HG03442 (cell line): ENCODE results near the gene TIMM22.
A peak's percentile ranks its signal among the peaks of the same experiment; 100 is the strongest.
"Not testable (repeated sequence)": the region's sequence is repeated elsewhere in the genome, so short reads cannot be mapped to it uniquely, and the experiment has no call there.

ENCODE experiments used
- ATAC-seq: cut with Tn5 transposase; IDR thresholded peaks from one replicate; pipeline ENCODE4 v1.9.1; 2021; ENCODE audit warnings: mild to moderate bottlenecking, moderate library complexity; ENCODE audit not compliant: unreplicated experiment

The TIMM22 gene

DNA sequence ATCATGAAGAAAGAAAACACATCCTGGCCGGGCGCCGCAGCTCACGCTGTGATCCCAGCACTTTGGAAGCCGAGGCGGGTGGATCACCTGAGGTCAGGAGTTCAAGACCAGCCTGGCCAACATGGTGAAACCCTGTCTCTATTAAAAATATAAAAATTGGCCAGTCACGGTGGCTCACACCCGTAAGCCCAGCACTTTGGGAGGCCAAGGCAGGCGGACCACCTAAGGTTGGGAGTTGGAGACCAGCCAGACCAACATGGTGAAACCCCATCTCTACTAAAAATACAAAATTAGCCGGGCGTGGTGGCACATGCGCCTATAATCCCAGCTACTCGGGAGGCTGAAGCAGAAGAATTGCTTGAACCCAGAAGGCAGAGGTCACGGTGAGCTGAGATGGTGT, 25.1 kb upstream of the TIMM22 start:
- not testable (repeated sequence) for ATAC-seq

DNA sequence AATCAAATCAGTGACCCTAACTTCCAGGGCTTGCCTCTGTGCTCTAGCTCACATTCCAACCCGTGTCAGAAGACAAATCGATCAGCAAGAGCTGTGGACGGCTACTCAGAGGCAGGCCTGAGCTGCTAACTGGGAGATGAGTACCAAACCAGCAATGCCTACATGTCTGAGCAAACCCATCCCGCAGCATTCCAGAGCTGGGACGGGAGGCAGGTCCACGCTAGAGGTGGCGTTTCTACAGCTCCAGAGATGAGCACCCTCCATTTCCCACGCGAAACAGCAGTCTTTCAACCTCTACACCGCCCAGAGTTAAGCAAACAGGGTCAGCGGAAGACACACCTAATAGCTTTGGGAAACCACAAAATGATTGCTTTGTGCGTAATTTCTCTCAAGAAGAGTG, 23.9 kb upstream of the TIMM22 start:
- ATAC-seq, result no peak

DNA sequence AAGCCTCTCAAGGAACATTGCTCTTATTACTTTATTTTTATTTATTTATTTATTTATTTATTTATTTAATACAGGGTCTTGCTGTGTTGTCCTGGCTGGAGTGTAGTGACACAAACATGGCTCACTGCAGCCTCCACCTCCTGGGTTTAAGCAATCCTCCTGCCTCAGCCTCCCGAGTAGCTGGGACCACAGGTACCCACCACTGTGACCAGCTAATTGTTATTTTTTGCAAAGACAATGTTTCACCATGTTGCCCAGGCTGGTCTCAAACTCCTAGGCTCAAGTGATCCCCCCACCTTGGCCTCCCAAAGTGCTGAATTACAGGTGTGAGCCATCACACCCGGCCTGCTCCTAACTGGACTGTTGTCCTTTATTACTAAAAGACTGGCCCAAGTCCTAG, 22.2 kb upstream of the TIMM22 start:
- not testable (repeated sequence) for ATAC-seq

DNA sequence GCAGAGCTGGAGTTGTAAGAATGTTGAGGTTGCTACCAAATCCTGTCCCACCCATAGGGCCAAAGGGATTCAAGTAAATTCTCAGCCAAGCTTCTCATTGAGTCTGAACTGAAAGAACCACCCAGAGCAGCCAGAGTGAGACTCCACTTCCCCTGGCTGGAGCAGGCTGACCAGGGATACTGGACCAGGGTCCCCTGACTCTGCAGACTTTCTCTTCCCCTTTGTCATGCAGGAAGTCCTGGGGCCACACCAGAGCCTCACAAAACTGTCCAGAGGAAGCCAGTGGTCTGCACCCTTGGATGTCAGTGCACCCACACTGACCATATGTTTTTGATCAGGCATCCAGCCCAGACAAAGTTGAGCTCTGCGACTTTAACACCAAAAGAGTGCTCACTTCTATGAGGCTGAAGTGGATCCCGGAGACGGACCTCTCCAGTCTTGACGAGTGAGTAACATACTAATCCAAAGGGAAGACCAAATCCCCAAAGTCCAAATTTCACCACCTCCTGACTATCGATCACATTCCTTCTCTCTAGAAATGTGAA, 21.5 kb upstream of the TIMM22 start:
- no peak for ATAC-seq

DNA sequence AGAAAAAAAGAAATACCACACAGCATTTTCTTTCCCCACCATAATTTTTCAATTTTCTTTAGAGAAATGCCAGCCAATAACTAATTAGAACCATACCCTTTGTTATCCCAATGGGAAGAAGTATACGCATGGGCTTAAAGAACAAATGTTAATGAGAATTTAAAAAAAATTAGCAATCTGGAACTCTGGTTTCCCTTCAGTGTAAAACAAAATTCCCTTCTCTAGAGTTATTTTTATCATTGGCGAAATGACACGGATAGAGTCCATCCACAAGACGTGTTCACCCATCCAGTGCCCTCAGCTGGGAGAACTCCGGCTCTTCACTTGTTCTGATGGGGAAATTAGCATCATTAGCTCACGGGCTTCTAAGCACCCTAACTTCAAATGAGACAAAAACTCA, 20.6 kb upstream of the TIMM22 start:
- ATAC-seq, result no peak

DNA sequence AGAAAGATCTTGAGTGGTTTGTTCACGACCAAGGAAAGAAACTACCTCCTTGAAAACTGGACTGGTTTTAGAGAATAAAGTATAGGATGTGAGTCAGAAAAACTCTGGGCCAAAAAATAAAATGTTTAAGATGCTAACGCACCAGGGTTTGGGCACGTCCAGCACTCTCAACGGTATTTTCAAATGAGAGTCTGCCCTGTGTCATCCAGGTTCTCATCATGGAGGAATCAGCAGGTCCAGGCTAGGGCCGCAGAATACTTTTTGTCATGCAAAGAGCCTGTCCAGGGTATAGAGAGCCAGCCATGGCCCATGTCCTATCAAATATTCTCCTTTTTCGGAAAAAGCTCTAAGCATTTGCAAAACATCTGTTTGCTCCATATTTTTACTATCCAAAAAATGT, 19.8 kb upstream of the TIMM22 start:
- ATAC-seq, result no peak

DNA sequence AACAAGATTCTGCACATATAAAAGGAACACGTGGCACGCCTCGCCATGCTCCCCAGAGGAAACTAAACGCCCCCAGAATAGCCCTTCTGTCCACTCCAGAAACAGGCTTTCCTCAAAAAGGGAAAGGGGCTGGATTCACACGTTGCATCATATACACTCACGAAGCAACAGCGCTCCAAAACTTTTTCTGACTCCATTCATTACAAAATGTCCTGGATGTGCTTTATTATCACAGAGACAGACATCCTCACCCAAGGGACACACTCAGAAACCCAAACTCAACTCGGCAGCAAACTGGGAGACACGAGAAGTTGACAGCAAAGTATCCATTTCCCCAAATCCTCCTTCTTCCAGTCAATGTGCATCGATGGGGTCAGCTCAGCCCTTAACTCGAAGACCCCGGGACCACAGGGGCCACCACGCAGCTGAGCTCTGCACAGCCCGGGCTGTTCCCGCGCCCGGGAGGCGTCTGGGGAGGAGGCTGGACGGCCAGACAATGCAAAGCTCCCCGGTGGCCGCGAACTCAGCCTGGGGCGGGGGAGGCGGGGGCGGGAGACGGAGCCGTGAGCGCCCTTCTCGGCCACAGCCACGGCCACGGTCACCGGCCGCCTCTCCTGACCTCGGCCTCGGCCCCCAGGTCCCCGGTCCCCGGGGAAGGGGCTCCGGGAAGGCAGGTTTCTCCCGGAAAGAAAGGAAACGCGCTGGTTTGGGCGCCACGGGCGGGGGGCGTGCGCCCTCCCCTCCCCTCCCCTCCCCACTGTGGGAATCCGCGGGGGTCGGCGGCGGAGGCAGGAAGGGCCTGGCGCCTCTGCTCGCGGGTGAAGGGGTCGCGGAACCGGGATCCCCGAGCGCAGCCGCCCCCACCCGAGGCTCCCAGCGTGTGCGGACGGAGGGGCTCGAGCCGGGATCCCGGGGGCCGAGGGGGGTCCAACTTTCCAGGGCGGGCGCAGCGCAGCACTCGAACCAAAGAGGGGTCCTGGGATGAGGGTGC, 18.5 kb upstream of the TIMM22 start:
- ATAC-seq, result no peak

DNA sequence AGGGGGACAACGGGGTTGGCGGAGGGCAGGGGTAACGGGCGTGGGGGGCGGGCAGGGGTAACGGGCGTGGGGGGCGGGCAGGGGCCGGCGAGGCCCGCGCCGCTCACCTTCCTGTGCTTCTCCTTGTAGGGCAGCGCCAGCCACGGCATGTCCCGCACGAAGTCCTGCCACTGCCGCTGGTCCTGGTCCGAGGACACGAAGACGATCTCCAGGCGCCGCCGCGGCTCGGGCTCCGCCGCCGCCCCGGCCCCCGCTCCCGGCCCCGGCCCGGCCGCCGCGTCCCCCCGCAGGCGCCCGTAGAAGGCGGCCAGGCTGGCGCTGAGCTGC, 17.8 kb upstream of the TIMM22 start:
- ATAC-seq, result peak; percentile 21

DNA sequence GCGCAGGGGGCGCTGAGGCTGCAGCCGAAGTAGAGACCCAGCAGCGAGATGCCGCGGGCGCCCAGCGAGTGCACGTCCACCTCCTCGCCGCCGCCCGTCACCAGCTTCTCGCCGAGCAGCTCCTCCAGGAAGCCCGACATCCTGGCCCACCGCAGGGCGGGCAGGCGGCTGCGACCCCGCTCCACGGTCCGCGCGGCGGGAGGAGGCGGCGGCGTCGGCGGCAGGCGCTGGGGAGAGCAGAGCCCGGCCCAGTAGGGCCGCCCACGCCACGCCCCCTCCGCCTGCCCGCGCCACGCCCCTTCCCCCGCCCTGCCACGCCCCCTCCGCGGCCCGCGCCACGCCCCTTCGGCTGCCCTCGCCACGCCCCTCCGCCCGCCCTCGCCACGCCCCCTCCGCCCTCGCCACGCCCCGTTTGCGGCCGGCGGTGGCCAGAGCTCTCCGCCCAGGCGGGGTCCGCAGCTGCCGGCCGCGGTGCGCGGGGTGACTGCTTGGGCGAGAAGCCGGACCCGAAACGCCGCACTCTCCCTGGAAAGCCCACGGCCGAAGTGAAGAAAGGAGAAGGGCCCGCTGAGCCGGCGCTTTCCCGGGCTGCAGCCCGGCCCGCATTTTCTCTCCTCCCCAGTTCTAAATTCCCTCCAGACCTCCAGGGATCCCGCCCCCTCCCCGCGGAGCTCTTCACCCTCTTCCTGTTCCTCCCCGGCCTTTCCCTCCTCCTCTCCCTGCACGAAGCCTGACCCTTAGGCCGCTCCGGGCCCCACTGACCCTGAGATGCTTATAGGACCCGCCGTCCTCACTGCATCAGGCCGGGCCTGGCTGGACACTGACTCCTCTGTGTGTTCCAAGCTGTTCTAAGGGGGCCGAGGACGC, 17.2 kb upstream of the TIMM22 start, which contains the start of gene NXN:
Gene NXN (minus strand): TSS at position 238 of the 867 bp plus-strand sequence.
- ATAC-seq, result peak; percentile 52

DNA sequence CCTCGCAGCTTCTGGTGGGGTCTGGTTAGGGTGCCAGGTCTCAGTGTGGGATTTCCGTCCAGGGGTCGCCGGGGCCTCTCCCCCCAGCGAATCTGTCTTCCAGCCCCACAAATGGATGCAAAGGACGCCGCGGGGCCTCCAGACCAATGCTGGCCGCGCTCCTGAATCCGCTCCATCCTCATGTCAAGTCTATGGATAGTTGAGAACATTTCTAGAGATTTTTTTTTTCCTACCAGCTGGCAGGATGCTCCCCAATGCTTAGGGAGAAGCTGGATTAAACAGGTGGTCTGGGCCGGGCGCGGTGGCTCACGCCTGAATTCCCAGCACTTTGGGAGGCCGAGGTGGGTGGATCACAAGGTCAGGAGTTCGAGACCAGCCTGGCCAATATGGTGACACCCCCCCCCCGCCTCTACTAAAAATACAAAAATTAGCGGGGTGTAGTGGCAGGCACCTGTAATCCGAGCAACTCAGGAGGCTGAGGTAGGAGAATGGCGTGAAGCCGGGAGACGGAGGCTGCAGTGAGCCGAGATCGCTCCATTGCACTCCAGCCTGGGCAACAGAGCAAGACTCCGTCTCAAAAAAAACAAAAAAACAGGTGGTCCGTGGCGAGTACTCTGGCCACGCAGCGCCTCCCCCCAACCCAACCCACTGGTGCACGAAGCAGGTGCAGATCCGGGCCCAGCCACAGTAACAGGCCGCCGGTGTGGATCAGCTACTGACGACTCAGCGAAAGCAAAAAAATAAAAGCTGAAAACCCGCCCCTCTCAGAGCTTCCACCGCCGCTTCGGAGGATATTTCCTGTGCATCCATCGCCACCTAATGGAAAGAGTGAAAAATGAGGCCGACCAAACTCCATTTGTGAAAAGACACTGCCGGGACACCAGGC, 16.3 kb upstream of the TIMM22 start:
- ATAC-seq, result no peak

DNA sequence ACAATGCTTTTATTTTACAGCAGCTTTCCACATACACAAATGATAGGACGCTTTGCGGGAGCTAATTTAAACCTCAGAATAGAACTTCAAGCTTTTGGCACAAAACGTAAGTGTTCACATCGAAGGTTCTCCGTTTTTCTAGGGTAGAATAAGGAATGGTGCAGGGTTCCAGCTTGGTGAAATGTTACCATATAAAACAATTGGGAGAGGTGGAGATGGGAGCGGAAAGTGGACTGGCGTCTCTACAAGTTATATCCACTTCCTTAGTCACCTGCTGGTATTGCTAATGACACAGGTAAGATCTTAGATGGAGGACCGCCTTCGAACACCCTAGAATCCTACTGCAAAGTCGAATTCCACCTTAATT, 15.7 kb upstream of the TIMM22 start:
- no peak for ATAC-seq

DNA sequence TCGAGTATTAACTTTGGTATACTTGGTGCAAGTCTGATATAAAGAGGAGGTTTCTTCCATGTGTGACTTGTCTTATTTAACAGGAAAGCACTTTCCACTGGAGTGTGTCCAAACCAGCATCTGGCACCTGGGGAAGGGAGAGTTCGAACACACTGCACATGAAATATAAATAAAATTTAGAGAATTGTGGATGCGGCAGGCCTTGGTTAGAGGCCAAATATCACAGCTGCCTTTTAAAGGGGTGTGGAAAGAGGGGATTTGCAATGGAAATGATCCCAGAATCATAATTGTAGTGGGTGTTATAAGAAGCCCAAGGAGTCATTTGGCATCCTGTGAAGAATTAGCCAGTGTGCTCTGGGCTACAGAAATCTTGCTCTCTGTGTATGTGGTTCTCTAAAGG, 13.0 kb upstream of the TIMM22 start:
- ATAC-seq, result no peak

DNA sequence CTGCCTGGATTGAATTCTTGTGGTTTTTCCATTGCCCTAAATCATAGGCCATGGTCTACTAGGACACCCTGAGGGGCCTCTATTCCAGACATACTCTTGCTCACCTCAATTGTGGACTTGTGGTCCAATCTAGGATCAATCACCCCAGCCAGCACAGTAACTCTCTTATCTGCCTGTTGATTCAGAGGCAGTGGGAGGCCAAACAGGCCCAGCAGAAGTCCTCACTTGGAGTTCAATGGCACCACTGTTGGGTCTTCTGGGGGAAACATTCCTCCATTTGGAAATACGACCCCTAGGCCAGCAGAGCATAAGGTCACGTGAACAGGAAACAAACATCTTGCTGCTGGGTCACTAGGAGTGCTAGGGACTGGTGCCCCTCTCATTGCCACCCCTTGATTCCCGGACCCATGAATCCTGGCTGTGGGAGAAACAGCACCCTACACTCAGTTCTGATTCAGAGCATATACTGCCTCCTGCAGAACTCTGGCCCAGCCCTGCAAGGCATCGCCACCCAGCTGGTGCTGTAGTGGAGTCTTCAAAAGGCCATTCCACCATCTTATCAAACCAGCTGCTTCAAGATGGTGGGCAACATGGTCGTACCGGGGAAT, 10.5 kb upstream of the TIMM22 start:
- no peak for ATAC-seq

DNA sequence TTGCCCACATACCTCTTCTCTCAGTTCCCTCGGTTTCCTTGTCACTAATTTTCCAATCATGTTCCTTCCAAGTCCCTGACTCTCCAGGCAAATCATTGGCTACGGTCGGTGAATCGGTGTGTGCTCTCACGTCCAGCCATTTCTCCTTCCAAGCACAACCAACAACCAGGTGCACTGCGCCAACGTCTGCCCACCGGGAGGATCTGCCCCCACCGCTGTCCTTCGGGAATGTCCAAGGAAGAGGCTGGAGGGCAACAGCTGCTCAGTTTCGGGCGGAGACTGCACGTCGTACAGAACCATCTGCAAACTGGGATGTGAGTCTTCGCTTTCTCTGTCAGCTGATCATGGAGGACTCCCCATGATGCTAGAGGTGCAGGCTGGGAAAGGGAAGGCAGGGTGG, 9.0 kb upstream of the TIMM22 start:
- ATAC-seq, result no peak

DNA sequence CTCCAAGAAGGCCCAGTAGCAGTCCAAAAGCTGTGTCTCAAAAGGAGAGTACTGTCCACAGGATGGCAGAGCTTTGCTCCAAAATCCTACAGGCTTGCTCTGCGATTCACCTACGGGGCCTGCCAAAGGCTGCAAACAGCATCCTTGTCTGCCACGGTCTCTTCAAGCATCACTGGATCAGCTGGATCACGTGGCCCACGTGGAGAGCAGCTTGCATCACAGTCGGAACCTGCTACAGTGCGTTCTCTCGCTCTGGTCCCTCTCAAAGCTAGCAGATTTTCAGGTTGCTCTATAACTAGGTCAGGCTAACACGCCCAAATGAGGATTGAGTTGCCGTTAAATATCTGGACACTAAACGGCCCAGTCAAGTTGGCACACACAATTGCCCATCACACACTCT, 8.4 kb upstream of the TIMM22 start:
- no peak for ATAC-seq

DNA sequence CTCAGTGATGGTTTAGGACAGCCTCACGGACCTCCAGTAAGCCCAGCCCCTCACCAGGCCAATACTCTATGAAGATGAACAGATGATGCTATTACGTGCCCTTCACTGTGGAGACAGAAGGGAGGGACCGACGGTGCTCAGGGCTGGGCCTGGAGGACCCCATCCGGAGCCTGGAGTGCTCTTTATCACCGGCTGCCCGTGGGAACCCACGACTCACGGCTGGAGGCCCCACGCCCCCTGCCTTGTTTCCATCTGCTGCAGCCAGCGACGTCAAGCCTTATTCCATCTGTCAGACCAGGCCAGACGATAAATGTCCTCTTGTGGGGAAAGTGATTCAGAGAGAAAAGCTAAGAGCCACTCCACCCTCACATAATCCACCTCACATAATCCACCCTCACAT, 4.0 kb upstream of the TIMM22 start:
- no peak for ATAC-seq

DNA sequence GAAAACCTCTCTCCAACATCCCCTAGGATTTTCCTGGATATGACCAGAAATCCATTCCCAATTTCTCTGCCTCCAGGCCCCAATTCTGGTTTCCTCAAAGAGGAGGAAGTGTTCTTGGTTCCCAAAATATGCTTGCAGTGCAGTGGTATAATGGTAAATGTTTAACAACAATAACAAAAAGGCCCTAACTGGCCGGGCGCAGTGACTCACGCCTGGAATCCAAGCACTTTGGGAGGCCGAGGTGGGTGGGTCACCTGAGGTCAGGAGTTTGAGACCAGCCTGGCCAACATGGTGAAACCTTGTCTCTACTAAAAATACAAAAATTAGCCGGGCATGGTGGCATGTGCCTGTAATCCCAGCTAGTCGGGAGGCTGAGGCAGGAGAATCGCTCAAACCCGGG, 1.6 kb upstream of the TIMM22 start:
- not testable (repeated sequence) for ATAC-seq

DNA sequence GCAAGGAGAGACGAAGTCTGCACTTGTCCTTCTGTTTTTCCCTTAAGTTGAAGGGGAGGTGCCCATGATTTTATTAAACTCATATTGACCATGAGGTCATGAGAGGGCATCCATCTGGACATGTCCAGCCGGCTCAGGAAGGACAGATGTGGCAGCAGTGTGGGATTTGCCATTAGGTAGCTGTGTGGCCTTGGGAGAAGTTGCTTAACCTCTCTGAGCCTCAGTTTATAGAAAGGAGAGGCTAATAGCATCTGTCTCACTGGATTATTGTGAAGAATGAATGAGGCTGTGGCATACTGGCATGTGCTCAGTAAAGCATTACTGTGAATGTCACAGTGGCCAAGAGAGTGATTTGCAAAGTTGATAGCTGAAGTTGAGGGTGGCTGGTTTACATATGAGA, 1.2 kb downstream of the TIMM22 start:
- no peak for ATAC-seq

DNA sequence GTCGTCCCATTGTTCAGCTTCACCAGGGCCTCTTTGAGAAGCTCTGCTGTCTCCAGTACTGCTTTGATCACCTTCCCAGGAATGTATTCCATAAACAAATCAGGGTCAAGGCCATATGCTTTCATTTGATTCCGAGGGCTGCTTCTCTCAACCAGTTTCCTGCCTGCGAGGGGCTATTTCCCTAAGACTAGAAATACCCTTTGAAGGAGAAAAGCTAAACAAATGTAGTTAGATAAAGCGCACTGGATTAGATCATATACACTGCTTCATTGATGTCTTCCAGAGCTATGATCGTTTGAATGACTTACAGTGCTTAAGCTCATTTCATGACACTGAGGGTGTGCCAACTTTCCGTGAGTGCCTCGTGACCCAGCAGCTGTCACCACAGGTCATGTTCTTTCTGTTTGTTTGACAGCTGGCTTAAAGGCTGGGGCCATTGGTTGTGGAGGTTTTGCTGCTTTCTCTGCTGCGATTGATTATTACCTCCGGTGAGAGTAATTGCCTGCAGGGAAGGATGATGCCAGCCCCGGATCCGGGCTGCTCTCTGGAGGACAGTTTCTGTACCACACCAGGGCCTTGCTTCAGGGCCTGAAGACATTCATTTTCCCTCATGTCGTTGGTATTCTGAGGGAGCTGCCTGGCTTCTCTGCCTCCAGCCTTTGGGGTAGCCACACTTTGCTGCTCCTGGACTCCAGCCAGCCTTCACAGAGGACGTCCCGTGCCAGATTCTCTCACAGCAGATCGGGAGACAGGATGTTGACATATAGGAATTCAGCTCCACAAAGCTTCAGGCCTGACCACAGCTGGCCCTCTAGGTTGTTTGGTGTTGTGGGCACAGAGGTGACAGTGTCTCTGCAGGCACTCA, 3.9 kb downstream of the TIMM22 start:
- no peak for ATAC-seq
